ENCODE results near the gene OR5H14.
"Not testable (repeated sequence)": the region's sequence is repeated elsewhere in the genome, so short reads cannot be mapped to it uniquely, and the experiment has no call there.

The OR5H14 gene

DNA sequence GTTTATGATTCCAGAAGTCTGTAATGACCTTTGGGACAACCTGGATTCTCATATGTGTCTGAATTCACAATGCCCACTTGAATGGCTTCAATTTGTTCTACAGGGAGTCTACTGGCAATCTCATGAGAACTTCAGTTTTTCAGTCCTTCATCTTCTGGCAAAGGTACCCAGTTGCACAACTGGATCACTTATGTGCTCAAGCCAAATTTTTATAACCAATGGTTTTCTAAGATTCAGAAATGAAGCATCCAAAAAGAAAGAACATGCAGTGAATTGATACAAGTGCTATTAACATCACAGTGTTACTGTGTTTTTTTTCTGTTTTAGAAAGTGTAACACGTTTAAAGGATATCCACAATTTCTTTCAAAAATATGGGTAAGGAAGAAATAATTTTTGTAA, at the start of gene OR5H14:
Gene OR5H14 (plus strand): TSS at position 301 of the 400 bp plus-strand sequence. CDS start 1,907 bp downstream, outside the sequence.
- in situ Hi-C loops (cut with HindIII; ENCODE audit: low pct_unique_long_range_greater_than_20kb, low sequenced_read_pairs): no loop called here
- DNase-seq (ENCODE audit: low read depth in 1 of 2, low spot score in 1 of 2): no peak
- TF ChIP-seq JUND (IDR thresholded peaks at IDR 0.05; ENCODE audit: low read depth): no peak

DNA sequence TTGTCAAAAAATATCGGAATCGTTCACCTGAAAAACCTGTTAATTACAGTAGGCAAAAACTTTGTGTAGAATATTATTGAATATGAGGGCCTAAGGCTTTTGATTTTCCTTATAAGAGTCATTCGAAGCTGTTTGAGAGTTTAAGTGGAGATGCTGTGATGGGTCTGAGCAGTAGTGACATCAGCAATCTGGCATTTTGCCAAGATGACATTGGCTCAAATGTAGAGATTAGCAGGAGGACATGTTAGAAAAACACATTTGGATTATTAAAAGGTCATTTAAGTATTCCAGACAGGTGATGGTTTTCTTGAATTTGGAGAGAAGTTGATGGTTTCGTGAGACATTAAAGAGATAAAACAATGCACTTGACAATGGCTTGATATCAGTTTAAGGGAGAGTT, 47.4 kb upstream of the OR5H14 start:
- DNase-seq (ENCODE audit: low read depth in 1 of 2, low spot score in 1 of 2): no peak
- no peak for TF ChIP-seq JUND (IDR thresholded peaks at IDR 0.05; ENCODE audit: low read depth)
- in situ Hi-C loops (cut with HindIII; ENCODE audit: low pct_unique_long_range_greater_than_20kb, low sequenced_read_pairs): no loop called here

GRCh38 chr3:98108162-98108561, 39.1 kb upstream of the OR5H14 start:
- in situ Hi-C loops (cut with HindIII; ENCODE audit: low pct_unique_long_range_greater_than_20kb, low sequenced_read_pairs): no loop called here
- no peak for TF ChIP-seq JUND (IDR thresholded peaks at IDR 0.05; ENCODE audit: low read depth)
- no peak for DNase-seq (ENCODE audit: low read depth in 1 of 2, low spot score in 1 of 2)

GRCh38 chr3:98109807-98110549, 37.3 kb upstream of the OR5H14 start:
- in situ Hi-C loops (cut with HindIII; ENCODE audit: low pct_unique_long_range_greater_than_20kb, low sequenced_read_pairs): no loop called here
- peak in 1 of 2 experiments; percentile 67 for DNase-seq (ENCODE audit: low read depth in 1 of 2, low spot score in 1 of 2)
- TF ChIP-seq JUND (IDR thresholded peaks at IDR 0.05; ENCODE audit: low read depth): no peak

GRCh38 chr3:98110550-98110908, 36.8 kb upstream of the OR5H14 start:
- DNase-seq (ENCODE audit: low read depth in 1 of 2, low spot score in 1 of 2): no peak
- no peak for TF ChIP-seq JUND (IDR thresholded peaks at IDR 0.05; ENCODE audit: low read depth)
- in situ Hi-C loops (cut with HindIII; ENCODE audit: low pct_unique_long_range_greater_than_20kb, low sequenced_read_pairs): no loop called here

DNA sequence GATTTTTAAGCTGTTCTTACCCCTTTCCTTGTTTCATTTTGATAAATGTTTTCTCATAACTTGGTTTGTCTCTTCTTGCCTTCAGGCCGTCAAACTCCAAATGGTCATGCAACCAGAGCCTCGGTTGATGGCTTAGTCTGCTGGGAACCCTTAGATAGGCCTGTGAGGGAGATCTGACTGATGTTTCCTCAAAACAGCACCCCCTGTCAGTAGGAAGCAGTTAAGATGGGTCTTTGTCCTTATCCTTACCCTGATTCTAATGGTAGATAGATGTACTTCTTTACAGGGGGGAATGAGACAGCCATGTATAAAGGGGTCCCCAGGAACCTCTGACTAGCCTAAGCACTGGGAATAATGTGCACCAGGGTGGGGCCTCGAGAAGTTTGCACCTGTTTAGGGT, 33.0 kb upstream of the OR5H14 start:
- DNase-seq (ENCODE audit: low read depth in 1 of 2, low spot score in 1 of 2): no peak
- in situ Hi-C loops (cut with HindIII; ENCODE audit: low pct_unique_long_range_greater_than_20kb, low sequenced_read_pairs): no loop called here

DNA sequence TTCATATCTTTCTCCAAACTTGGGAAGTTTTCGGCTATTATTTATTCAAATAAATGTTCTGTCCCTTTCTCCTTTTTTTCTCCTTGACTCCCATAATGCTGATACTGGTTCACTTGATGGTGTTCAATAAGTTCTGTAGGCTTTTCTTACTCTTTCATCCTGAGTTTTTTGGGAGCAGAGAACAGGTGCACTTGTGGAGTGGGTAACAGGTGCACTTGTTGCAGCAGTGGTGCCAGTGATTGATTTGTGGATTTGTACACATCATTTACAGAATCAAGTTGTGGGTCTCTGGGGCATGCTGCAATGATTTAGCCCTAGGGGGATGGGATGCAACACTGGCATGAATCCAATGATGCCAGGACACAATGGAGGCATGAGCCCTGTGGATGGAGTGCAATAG, 31.6 kb upstream of the OR5H14 start:
- in situ Hi-C loops (cut with HindIII; ENCODE audit: low pct_unique_long_range_greater_than_20kb, low sequenced_read_pairs): no loop called here
- no peak for DNase-seq (ENCODE audit: low read depth in 1 of 2, low spot score in 1 of 2)
- no peak for TF ChIP-seq JUND (IDR thresholded peaks at IDR 0.05; ENCODE audit: low read depth)

More for the DNA sequence above, 33.0 kb upstream of the OR5H14 start:
- no peak for TF ChIP-seq JUND (IDR thresholded peaks at IDR 0.05; ENCODE audit: low read depth)

GRCh38 chr3:98130421-98130820, 16.9 kb upstream of the OR5H14 start, which contains the start of gene OR5H1:
Gene OR5H1 (plus strand): TSS chr3:98130721. CDS start chr3:98132698, 1,977 bp downstream.
- DNase-seq (ENCODE audit: low read depth in 1 of 2, low spot score in 1 of 2): no peak
- in situ Hi-C loops (cut with HindIII; ENCODE audit: low pct_unique_long_range_greater_than_20kb, low sequenced_read_pairs): no loop called here
- TF ChIP-seq JUND (IDR thresholded peaks at IDR 0.05; ENCODE audit: low read depth): no peak

DNA sequence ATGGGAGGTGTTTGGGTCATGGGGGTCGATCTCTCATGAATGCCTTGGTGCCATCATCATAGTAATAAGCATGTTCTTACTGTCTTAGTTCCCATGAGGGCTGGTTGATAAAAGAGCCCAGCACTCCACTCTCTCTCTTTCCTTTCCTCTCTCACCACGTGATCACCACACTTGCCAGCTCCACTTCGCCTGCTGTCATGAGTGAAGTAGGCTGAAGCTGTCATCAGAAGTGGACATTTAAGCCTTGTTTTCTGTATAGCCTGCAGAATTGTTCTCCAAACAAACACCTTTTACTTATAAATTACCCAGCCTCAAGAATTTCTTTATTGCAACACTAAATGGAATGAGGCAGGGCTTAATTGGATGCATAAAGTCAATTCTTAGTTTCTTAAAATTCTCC, 10.6 kb upstream of the OR5H14 start:
- no peak for DNase-seq (ENCODE audit: low read depth in 1 of 2, low spot score in 1 of 2)
- in situ Hi-C loops (cut with HindIII; ENCODE audit: low pct_unique_long_range_greater_than_20kb, low sequenced_read_pairs): no loop called here
- TF ChIP-seq JUND (IDR thresholded peaks at IDR 0.05; ENCODE audit: low read depth): no peak

DNA sequence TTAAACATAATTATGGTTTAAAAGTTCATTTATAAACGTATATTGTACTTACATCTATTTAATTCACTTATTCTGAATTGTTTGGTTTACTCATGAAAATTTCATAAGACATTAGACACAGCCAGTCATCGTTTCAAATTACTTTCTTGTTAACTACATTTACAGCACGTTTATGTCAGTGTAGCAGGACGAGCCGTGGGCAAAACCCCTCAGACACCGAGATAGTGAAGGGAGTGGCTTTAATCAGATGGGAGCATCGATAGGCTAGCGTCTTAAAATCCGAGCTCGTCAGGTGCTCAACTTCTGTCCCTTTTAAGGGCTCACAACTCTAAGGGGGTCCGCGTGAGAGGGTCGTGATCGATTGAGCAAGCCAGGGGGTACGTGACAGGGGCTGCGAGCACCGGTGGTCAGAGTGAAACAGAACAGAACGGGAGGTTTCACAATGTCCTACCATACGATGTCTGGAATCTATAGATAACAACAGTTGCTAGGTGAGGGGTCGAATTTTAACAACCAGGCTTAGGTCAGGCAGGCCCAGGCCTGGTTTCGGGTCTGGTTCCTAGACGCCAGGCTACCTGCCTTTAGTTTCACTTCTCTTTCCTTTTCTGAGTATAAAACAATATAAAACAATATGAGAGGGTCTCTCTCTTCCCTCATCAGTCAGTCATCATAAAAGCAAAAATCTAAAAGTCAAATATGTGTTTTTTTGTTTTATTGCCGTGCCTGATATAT, 9.3 kb upstream of the OR5H14 start:
- in situ Hi-C loops (cut with HindIII; ENCODE audit: low pct_unique_long_range_greater_than_20kb, low sequenced_read_pairs); DNase-seq (ENCODE audit: low read depth in 1 of 2, low spot score in 1 of 2): not testable (repeated sequence)

- no peak for DNase-seq (ENCODE audit: low read depth in 1 of 2, low spot score in 1 of 2)
- in situ Hi-C loops (cut with HindIII; ENCODE audit: low pct_unique_long_range_greater_than_20kb, low sequenced_read_pairs): no loop called here
- TF ChIP-seq JUND (IDR thresholded peaks at IDR 0.05; ENCODE audit: low read depth): no peak
Measured at GRCh38 chr3:98140531-98140930, 6.7 kb upstream of the OR5H14 start.

DNA sequence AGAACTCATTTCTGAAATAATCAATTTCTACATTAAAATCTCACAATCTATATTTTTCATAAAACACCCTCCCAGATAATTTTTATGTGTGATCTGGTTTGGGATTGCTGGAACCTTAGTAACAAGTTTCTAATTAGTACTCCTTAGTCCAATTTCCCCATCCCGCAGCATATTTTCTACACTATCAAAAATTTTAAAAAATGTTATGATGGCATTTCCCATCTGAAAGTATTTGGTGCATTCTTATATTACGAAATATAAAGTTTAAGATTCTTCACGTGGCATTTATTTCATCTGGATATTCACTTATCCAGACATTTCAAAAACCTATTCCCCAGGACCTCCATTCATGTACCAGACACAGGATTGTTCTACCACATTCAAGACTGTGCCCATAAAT, 1.5 kb downstream of the OR5H14 start:
- TF ChIP-seq JUND (IDR thresholded peaks at IDR 0.05; ENCODE audit: low read depth): no peak
- in situ Hi-C loops (cut with HindIII; ENCODE audit: low pct_unique_long_range_greater_than_20kb, low sequenced_read_pairs): no loop called here
- no peak for DNase-seq (ENCODE audit: low read depth in 1 of 2, low spot score in 1 of 2)

DNA sequence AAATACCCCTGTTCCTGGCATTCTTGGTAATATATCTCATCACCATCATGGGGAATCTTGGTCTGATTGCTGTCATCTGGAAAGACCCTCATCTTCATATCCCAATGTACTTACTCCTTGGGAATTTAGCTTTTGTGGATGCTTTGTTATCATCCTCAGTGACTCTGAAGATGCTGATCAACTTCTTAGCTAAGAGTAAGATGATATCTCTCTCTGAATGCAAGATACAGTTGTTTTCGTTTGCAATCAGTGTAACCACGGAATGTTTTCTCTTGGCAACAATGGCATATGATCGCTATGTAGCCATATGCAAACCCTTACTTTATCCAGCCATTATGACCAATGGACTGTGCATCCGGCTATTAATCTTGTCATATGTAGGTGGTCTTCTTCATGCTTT, 2.2 kb downstream of the OR5H14 start:
- in situ Hi-C loops (cut with HindIII; ENCODE audit: low pct_unique_long_range_greater_than_20kb, low sequenced_read_pairs); DNase-seq (ENCODE audit: low read depth in 1 of 2, low spot score in 1 of 2): not testable (repeated sequence)
